Measurements from ENCODE around the gene RXRB.
A peak's percentile ranks its signal among the peaks of the same experiment; 100 is the strongest.

RXRB gene

GRCh38 chr6:33208091-33208967 lies 7.9 kb upstream of the RXRB start, which contains the start of gene RING1:
RING1 (plus strand) TSS chr6:33208500; CDS start chr6:33208823, 323 bp downstream.
- TF ChIP-seq, protein P1, sequence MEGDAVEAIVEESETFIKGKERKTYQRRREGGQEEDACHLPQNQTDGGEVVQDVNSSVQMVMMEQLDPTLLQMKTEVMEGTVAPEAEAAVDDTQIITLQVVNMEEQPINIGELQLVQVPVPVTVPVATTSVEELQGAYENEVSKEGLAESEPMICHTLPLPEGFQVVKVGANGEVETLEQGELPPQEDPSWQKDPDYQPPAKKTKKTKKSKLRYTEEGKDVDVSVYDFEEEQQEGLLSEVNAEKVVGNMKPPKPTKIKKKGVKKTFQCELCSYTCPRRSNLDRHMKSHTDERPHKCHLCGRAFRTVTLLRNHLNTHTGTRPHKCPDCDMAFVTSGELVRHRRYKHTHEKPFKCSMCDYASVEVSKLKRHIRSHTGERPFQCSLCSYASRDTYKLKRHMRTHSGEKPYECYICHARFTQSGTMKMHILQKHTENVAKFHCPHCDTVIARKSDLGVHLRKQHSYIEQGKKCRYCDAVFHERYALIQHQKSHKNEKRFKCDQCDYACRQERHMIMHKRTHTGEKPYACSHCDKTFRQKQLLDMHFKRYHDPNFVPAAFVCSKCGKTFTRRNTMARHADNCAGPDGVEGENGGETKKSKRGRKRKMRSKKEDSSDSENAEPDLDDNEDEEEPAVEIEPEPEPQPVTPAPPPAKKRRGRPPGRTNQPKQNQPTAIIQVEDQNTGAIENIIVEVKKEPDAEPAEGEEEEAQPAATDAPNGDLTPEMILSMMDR (IDR thresholded peaks at IDR 0.05), result no peak

- TF ChIP-seq, protein P1 (IDR thresholded peaks at IDR 0.05), result no peak
Measured at GRCh38 chr6:33207552-33208090, 7.2 kb upstream of the RXRB start.

- TF ChIP-seq, protein P1 (IDR thresholded peaks at IDR 0.05), result no peak
Measured at GRCh38 chr6:33206864-33207551, 6.5 kb upstream of the RXRB start.

DNA sequence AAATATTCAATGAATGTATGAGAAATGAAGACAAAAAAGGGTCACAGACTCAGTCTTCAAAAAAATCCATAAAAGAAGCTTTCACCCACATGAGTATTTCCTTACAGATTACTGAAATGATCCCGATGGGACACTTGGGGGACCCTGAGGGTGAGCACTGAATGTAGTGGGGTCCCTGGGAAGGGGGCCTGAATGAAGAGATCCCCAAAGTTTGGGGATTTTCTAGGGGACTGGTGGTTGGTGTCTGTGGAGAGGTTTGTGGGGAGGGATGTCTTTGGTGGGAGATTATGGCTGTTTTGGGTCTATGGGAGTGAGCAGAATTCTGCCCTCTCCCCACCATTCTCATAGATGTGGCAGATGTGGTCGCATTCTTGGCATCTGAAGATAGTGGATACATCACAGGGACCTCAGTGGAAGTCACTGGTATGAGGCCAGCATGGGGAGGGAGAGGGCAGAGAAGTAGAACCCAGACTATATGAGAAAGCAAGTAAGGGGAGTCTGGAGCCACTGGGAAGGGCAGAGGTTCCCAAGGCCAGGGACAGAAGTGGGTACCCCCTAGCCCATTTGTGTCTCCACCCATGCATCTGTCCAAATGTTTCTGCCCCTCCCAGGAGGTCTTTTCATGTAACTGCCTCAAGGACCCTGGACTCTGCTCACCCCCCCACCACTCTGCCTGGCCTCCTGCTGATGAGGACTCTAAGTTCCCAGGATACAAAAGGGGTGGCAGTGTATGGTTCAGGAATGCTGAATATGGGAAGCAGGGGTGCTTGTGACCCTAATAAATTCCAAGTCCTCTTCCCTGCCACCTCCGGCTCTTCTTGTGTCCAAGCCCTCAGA lies 5.8 kb upstream of the RXRB start:
- TF ChIP-seq, protein P1 (IDR thresholded peaks at IDR 0.05), result no peak

DNA sequence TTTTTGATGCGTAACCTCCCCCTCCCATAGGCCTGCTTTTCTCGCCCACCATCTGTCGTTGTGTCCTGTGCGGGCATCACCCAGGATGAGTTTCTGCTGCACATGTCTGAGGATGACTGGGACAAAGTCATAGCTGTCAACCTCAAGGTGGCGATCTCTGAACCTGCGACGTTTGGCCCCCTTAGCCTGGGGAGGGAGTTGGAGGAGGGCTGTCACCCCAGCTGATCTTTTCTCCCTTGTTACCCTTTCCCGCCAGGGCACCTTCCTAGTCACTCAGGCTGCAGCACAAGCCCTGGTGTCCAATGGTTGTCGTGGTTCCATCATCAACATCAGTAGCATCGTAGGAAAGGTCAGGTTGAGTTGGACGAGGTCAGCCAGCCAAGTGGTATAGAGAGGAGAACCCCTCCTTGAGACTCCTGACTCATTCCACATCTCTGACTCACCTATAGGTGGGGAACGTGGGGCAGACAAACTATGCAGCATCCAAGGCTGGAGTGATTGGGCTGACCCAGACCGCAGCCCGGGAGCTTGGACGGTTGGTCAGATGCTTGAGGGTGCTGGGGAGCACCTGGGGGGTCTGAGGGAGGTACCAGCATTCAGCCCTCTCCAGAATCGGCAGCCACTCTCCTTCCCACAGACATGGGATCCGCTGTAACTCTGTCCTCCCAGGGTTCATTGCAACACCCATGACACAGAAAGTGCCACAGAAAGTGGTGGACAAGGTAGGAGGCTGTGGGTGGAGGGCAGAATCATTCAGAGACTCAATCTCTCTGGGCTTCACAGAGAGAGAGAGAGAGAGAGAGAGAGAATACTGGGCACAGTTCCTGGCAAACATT lies 4.9 kb upstream of the RXRB start:
- TF ChIP-seq, protein P1 (IDR thresholded peaks at IDR 0.05), result 0 out of 2 replicates have a peak, but pooled peaks have one; percentile 10

GRCh38 chr6:33204415-33205190 lies 4.1 kb upstream of the RXRB start, which contains the start of gene HSD17B8:
HSD17B8 (plus strand) TSS chr6:33204655; CDS start chr6:33204669, 14 bp downstream.
- TF ChIP-seq, protein P1 (IDR thresholded peaks at IDR 0.05), result no peak
